ENCODE results near the gene COL23A1.

The COL23A1 gene

GRCh38 chr5:178554311-178554710 is 35.9 kb downstream of the COL23A1 start:
- DNase-seq (ENCODE audit: low read depth): no peak

- no peak for DNase-seq (ENCODE audit: low read depth)
These were observed 36.7 kb downstream of the COL23A1 start for GRCh38 chr5:178553517-178553916.

GRCh38 chr5:178551468-178551867 is 38.7 kb downstream of the COL23A1 start:
- DNase-seq (ENCODE audit: low read depth): no peak

GRCh38 chr5:178551059-178551458 is 39.1 kb downstream of the COL23A1 start:
- peak; percentile 46 for DNase-seq (ENCODE audit: low read depth)

- DNase-seq (ENCODE audit: low read depth): peak; percentile 13
These were observed 41.4 kb downstream of the COL23A1 start for GRCh38 chr5:178548746-178549145.

GRCh38 chr5:178547753-178548415 is 42.3 kb downstream of the COL23A1 start:
- no peak for DNase-seq (ENCODE audit: low read depth)

GRCh38 chr5:178547052-178547666 is 43.0 kb downstream of the COL23A1 start:
- DNase-seq (ENCODE audit: low read depth): no peak

GRCh38 chr5:178546675-178547033 is 43.5 kb downstream of the COL23A1 start:
- DNase-seq (ENCODE audit: low read depth): no peak

GRCh38 chr5:178545941-178546674 is 44.1 kb downstream of the COL23A1 start:
- no peak for DNase-seq (ENCODE audit: low read depth)

GRCh38 chr5:178545176-178545575 is 45.0 kb downstream of the COL23A1 start:
- no peak for DNase-seq (ENCODE audit: low read depth)

- DNase-seq (ENCODE audit: low read depth): no peak
These were observed 45.9 kb downstream of the COL23A1 start for GRCh38 chr5:178544166-178544834.

GRCh38 chr5:178542455-178542854 is 47.7 kb downstream of the COL23A1 start:
- DNase-seq (ENCODE audit: low read depth): peak; percentile 5

- no peak for DNase-seq (ENCODE audit: low read depth)
These were observed 49.7 kb downstream of the COL23A1 start for GRCh38 chr5:178540526-178540925.

- peak; percentile 18 for DNase-seq (ENCODE audit: low read depth)
These were observed 51.4 kb downstream of the COL23A1 start for GRCh38 chr5:178538741-178539229.

- DNase-seq (ENCODE audit: low read depth): no peak
These were observed 52.5 kb downstream of the COL23A1 start for GRCh38 chr5:178537467-178538371.

GRCh38 chr5:178536541-178537466 is 53.4 kb downstream of the COL23A1 start:
- DNase-seq (ENCODE audit: low read depth): no peak

GRCh38 chr5:178535299-178536175 is 54.7 kb downstream of the COL23A1 start:
- DNase-seq (ENCODE audit: low read depth): peak; percentile 6

- DNase-seq (ENCODE audit: low read depth): no peak
These were observed 57.1 kb downstream of the COL23A1 start for GRCh38 chr5:178533136-178533535.

- DNase-seq (ENCODE audit: low read depth): no peak
These were observed 57.5 kb downstream of the COL23A1 start for GRCh38 chr5:178532666-178533065.

Measured in iris pigment epithelial cell (primary cell).